SU-DHL-6 (cell line): ENCODE data around the gene C10orf120.

Source experiments
- EZH2phosphoT487 ChIP-seq: fragments of 200-600 bp; sonication (generic), shearing (Covaris generic); conservative IDR thresholded peaks from 2 replicates; pipeline ENCODE4 v1.6.1; 2018; ENCODE audit warnings: mild to moderate bottlenecking, antibody characterized with exemption, low read length, moderate library complexity, mixed read lengths
- TF ChIP-seq, protein P1 (sequence below): fragments of 200-600 bp; sonication (generic); IDR thresholded peaks from one replicate; pipeline ENCODE4 v1.5.1; 2017; ENCODE audit warnings: antibody characterized with exemption, mild to moderate bottlenecking, low read length, moderate library complexity; ENCODE audit not compliant: insufficient read depth, poor library complexity, severe bottlenecking

DNA sequence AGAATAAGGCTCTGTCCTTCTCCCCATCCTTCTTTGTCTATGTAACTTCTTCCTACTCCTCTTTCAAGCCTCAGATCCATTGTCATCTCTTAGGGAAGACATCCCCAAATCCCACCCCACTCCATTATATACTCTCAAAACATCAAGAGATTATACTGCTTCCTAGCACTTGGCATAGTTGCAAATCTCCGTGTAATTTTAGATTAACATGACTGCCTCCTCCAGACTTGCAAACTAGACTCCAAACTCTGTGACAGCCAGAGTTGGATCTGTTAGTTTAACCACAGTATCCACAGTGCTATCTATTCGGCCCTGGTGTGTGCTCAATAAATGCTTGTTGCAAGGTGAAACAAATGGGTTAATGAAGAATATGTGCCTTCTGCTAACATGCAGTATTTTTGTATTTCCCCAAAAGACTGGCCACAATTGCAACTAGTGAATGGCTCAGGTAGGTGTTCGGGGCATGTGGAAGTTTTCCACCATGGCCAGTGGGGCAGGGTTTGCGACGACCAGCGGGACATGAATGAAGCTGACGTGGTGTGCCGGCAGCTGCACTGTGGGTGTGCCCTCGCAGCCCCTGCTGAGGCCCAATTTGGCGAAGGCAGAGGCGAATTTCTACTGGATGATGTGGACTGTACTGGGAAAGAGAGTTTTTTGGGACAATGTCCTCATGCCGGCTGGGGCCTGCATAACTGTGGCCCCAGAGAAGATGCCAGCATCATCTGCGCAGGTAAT lies 34.5 kb upstream of the C10orf120 start:
- TF ChIP-seq, protein P1, sequence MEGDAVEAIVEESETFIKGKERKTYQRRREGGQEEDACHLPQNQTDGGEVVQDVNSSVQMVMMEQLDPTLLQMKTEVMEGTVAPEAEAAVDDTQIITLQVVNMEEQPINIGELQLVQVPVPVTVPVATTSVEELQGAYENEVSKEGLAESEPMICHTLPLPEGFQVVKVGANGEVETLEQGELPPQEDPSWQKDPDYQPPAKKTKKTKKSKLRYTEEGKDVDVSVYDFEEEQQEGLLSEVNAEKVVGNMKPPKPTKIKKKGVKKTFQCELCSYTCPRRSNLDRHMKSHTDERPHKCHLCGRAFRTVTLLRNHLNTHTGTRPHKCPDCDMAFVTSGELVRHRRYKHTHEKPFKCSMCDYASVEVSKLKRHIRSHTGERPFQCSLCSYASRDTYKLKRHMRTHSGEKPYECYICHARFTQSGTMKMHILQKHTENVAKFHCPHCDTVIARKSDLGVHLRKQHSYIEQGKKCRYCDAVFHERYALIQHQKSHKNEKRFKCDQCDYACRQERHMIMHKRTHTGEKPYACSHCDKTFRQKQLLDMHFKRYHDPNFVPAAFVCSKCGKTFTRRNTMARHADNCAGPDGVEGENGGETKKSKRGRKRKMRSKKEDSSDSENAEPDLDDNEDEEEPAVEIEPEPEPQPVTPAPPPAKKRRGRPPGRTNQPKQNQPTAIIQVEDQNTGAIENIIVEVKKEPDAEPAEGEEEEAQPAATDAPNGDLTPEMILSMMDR: no peak
- TF ChIP-seq EZH2phosphoT487: no peak
